Spleen (tissue), 11 donors: Measurements from ENCODE around the gene CARHSP1. TPM values are rescaled to one million over a fixed set of nuclear protein-coding genes. Genes with fewer than 3 reads are reported as not detected.

Source experiments
- DNase-seq: peaks from one replicate; pipeline ENCODE4 v3.0.0-alpha.2; 2020
- H3K27ac ChIP-seq, 8 donors: fragments of 200-600 bp; sonication (generic) in 7 of 8; 1 replicate in 4 of 8; 2 replicates in 4 of 8; pipeline versions ENCODE4 v1.5.0 to v1.8.0; 2016 to 2021; ENCODE audit warnings: inconsistent platforms in 4 of 8, mild to moderate bottlenecking in 4 of 8, moderate library complexity in 1 of 8
- H3K27me3 ChIP-seq, 7 donors: fragments of 200-600 bp; sonication (generic) in 6 of 7; replicated peaks in 1 of 7; 1 replicate in 4 of 7; 2 replicates in 3 of 7; pipeline versions ENCODE4 v1.5.0 to v1.8.0; 2016 to 2021; ENCODE audit warnings: inconsistent platforms in 3 of 7, mild to moderate bottlenecking in 1 of 7
- H3K36me3 ChIP-seq, 6 donors: fragments of 200-600 bp; sonication (generic) in 5 of 6; 1 replicate in 4 of 6; 2 replicates in 2 of 6; pipeline versions ENCODE4 v1.5.0 to v1.8.0; 2016 to 2021; ENCODE audit warnings: inconsistent platforms in 2 of 6
- H3K4me1 ChIP-seq, 6 donors: fragments of 200-600 bp; sonication (generic) in 5 of 6; 1 replicate in 3 of 6; 2 replicates in 3 of 6; pipeline versions ENCODE4 v1.5.0 to v1.8.0; 2016 to 2021; ENCODE audit warnings: inconsistent platforms in 3 of 6
- H3K4me3 ChIP-seq, 8 donors: fragments of 200-600 bp; sonication (generic) in 7 of 8; 1 replicate in 4 of 8; 2 replicates in 4 of 8; pipeline versions ENCODE4 v1.5.0 to v1.8.0; 2016 to 2021; ENCODE audit warnings: inconsistent platforms in 4 of 8, mild to moderate bottlenecking in 4 of 8, moderate library complexity in 2 of 8
- H3K9me3 ChIP-seq, 8 donors: fragments of 200-600 bp; sonication (generic) in 7 of 8; 1 replicate in 4 of 8; 2 replicates in 4 of 8; pipeline versions ENCODE4 v1.5.0 to v1.8.0; 2016 to 2021; ENCODE audit warnings: inconsistent platforms in 4 of 8
- POLR2A ChIP-seq, 3 donors: fragments of 450-650 bp; IDR thresholded peaks; one replicate each; pipeline ENCODE4 v1.5.1; 2017; ENCODE audit warnings: antibody characterized with exemption in 3 of 3, mild to moderate bottlenecking in 1 of 3
- POLR2AphosphoS5 ChIP-seq, 3 donors: sonication (generic); formaldehyde crosslinking; IDR thresholded peaks; one replicate each; pipeline ENCODE4 v1.5.1; 2017; ENCODE audit warnings: antibody characterized with exemption in 3 of 3
- WGBS, 5 donors: extraction: QIAGEN DNeasy Blood & Tissue Kit in 3 of 5; methylation state at CpG; one replicate each; pipeline versions ENCODE4 v1.1.5 to v1.1.7; 2013 to 2018; 5-methylcytosine and 5-hydroxymethylcytosine counted together
- intact Hi-C: fragments of 100-400 bp; cut with DNase I; formaldehyde crosslinking; loops from one replicate; pipeline ENCODE4 v1.15.0; 2023; ENCODE audit warnings: low total_unique reads
- polyA plus RNA-seq, 3 donors: library from polyadenylated mRNA; stranded (reverse); fragments of 200-250 nt; gene quantifications; one replicate each; pipeline ENCODE4 v1.2.1, GENCODE V29; 2013
- total RNA-seq, 7 donors: library from RNA; depleted of rRNA in 3 of 7; stranded (reverse); fragments of >200 nt in 3 of 7; fragmentation: NEBNext Ultra II Directional in 4 of 7; extraction: Animal tissue kit (Norgen Biotek cat#: 25700) in 4 of 7; gene quantifications; one replicate each; pipeline versions ENCODE4 v1.1.0 to v1.2.1, GENCODE V29; 2016 to 2021
- TF ChIP-seq, protein P1 (sequence below), 11 experiments: fragments of 200-600 bp in 7 of 11; fragments of 450-650 bp in 4 of 11; sonication (generic) in 4 of 11; IDR thresholded peaks in 8 of 11; conservative IDR thresholded peaks in 3 of 11; 1 replicate in 7 of 11; 2 replicates in 4 of 11; pipeline versions ENCODE4 v1.4.0 to v1.8.0; 2016 to 2021; ENCODE audit warnings: antibody characterized with exemption in 11 of 11, inconsistent platforms in 4 of 11, mild to moderate bottlenecking in 1 of 11
- donor health status: healthy with polysubstance abuse.
- donor health status: DM: no; HTN: no; CAD: no; lungs with moderate emphysema.
- donor health status: DM: no; HTN: no; CAD: no.
- donor health status: Bipolar disorder and iron deficiency.
- donor health status: healthy.
- donor health status: DM: no; HTN: no; CAD: no.
- donor health status: DM: yes; HTN: yes; CAD: no.

CARHSP1 gene
- total and polyA plus RNA-seq, 10 donors: 42.6 to 98.0 (median 55.7) TPM

DNA sequence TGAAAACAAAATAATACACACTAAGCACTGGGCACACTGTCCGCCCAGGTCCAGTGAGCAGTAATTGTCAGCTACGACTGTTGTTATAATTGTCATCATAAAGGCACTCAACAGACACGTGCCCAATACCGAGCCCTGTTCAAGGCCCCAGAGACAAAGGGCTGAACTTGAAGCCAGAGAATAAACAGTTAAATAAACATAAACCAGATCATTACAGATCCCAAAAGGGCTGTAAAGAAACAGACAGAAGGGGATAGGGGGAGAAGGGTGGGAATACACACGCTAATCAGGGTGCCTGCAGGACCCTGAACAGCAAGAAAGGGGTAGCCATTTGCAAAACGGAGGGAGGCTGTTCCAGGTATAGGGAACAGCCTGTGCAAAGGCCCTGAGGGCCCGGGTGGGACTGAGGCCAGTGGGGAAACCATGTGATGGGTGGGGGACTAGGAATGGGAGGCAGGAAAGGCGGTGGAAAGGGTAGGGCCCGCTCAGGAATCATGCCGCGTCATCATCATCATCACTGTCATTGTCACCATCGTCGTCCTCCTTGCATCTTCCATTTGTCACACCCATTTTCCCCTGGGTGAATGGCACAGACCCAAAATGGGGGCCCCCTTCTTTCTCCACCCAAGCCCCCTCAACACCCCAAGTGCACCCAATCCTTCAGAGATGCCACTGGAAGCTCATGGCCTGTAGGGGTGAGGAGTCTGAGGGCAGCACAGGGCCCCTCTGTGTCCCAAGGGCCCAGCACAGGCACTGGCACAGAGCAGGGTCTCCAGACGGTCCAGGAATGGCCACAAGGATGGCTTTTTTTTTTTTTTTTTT is 6.3 kb downstream of the CARHSP1 start:
- Histone ChIP-seq H3K36me3 (peaks cover 0 to 28% (median 13%) of the 10 kb centered on the region in 6 donors), H3K9me3 (no peaks in the 10 kb centered on the region), H3K4me1 (peaks cover 24 to 98% (median 65%) of the 10 kb centered on the region in 6 donors), H3K27me3 (no peaks in the 10 kb centered on the region), H3K27ac (peak overlapping the region in 4 of 8 donors; percentile 14 to 94 (median 74)), H3K4me3 (no peak overlapping the region)
- TF ChIP-seq, protein P1, sequence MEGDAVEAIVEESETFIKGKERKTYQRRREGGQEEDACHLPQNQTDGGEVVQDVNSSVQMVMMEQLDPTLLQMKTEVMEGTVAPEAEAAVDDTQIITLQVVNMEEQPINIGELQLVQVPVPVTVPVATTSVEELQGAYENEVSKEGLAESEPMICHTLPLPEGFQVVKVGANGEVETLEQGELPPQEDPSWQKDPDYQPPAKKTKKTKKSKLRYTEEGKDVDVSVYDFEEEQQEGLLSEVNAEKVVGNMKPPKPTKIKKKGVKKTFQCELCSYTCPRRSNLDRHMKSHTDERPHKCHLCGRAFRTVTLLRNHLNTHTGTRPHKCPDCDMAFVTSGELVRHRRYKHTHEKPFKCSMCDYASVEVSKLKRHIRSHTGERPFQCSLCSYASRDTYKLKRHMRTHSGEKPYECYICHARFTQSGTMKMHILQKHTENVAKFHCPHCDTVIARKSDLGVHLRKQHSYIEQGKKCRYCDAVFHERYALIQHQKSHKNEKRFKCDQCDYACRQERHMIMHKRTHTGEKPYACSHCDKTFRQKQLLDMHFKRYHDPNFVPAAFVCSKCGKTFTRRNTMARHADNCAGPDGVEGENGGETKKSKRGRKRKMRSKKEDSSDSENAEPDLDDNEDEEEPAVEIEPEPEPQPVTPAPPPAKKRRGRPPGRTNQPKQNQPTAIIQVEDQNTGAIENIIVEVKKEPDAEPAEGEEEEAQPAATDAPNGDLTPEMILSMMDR (IDR thresholded peaks at IDR 0.05 in 8 of 11, conservative IDR thresholded peaks at IDR 0.05 in 3 of 11): no peak
- peak in 1 of 3 donors; percentile 22 for TF ChIP-seq POLR2AphosphoS5 (IDR thresholded peaks at IDR 0.05)
- intact Hi-C loops: no loop called here
- WGBS, 5 donors: 76 to 89% (median 83%) methylated on average over 14 of the region's 14 CpGs
- no peak for DNase-seq

DNA sequence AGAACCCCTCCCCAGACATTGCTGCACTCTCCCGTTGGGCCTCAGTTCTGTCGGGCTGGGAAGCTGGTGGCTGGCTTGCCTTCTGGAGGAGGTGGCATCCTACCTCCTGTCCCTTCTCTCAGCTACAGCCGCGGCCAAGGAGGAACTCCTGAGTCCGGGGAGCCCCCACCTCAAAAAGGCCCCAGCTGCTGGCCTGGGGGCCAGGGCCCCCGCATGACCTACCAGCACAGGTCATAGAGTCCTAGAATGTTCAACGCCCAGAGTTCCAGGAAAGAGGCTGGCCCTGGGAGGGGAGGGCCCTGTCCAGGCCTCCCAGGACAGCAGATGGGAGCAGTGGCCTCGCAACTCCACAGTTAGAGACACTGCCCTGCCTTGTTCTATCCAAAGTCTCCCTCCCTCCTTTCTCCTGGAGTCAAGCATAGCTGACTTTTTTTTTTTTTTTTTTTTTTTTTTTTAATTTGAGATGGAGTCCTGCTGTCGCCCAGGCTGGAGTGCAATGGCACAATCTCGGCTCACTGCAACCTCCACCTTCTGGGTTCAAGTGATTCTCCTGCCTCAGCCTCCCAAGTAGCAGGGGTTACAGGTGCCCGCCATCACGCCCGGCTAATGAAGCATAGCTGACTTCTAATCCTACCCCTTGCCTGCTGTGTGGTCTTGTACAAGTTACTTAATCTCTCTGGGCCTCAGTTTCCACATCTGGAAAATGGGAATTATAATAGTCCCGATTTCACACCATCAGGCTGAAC is 7.1 kb downstream of the CARHSP1 start:
- 79 to 91% (median 81%) methylated on average over 13 to 14 of the region's 14 CpGs for WGBS, 5 donors
- intact Hi-C loops: no loop called here
- TF ChIP-seq, protein P1 (IDR thresholded peaks at IDR 0.05 in 8 of 11, conservative IDR thresholded peaks at IDR 0.05 in 3 of 11): no peak
- TF ChIP-seq POLR2A (IDR thresholded peaks at IDR 0.05) (no peak), POLR2AphosphoS5 (IDR thresholded peaks at IDR 0.05) (peak in 2 of 3 donors; percentile 51 to 56)
- Histone ChIP-seq H3K36me3 (peaks cover 0 to 33% (median 16%) of the 10 kb centered on the region in 6 donors), H3K27ac (peak overlapping the region in 4 of 8 donors; percentile 51 to 94 (median 74)), H3K9me3 (no peaks in the 10 kb centered on the region), H3K4me1 (peaks cover 19 to 94% (median 61%) of the 10 kb centered on the region in 6 donors), H3K27me3 (no peaks in the 10 kb centered on the region), H3K4me3 (no peak overlapping the region)
- no peak for DNase-seq

DNA sequence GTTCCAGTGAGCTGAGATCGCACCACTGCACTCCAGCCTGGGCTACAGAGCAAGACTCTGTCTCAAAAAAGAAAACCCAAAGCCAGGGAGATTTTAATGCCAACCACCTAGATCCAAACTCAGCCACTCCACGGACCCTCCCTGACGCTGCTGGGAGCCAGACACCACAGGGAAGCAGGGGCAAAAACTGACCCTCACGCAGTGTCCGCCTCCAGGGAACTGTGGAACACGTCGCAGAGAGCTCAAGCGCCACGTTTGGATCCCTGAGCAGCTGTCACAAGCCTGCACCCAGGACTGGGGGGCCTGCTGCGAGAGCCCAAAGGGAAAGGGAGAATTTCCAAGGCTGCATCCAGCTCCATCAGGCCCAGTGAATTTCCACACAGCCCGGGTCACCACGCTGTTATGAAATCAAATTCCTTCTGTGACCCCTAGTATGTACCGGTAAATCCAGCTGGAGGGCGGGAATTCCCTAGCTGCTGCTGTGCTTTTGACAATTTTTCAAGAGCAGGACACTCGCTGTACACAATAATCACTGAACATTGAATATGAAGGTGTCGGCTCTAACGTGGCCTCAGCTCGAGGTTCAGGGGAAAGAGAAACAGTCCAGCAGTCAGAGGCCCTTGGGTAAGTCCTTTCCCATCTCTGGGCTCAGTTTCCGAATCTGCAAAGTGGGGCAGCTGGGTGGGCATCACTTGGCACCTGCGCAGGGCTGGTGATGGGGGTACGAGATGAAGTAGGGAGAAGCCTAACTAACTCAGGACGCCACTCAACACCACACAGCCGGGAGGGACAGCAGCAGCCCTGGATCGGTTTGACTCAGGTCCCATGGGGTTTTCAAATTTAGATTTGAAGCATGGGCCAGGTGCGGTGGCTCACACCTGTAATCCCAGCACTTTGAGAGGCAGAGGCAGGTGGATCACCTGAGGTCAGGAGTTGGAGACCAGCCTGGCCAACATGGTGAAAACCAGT is 8.6 kb downstream of the CARHSP1 start:
- no peak for TF ChIP-seq POLR2A (IDR thresholded peaks at IDR 0.05)
- TF ChIP-seq POLR2AphosphoS5 (IDR thresholded peaks at IDR 0.05): peak in 2 of 3 donors; percentile 21 to 43
- no peaks in the 10 kb centered on the region for H3K9me3 ChIP-seq
- H3K27ac ChIP-seq: peak overlapping the region in 6 of 8 donors; percentile 7 to 94 (median 38)
- H3K4me1 ChIP-seq: peaks cover 19 to 85% (median 49%) of the 10 kb centered on the region in 6 donors
- intact Hi-C loops: no loop called here
- peaks cover 0 to 48% (median 28%) of the 10 kb centered on the region in 6 donors for H3K36me3 ChIP-seq
- peak; percentile 66 for DNase-seq
- H3K4me3 ChIP-seq: no peak overlapping the region
- no peaks in the 10 kb centered on the region for H3K27me3 ChIP-seq
- WGBS, 5 donors: 70 to 78% (median 72%) methylated on average over 25 of the region's 25 CpGs
